Upper lobe of left lung (tissue), 6 donors: ENCODE results near the gene SMYD2. TPM values are rescaled to one million over a fixed set of nuclear protein-coding genes. Genes with fewer than 3 reads are reported as not detected.
A peak's percentile ranks its signal among the peaks of the same experiment; 100 is the strongest.

Source experiments
- ATAC-seq, 2 donors: fragments of 200-7000 bp; cut with Tn5 transposase; one replicate each; pipeline ENCODE4 v1.9.1; 2022; ENCODE audit warnings: mild to moderate bottlenecking in 2 of 2, moderate library complexity in 2 of 2; ENCODE audit not compliant: low FRiP score in 2 of 2
- DNase-seq, 2 donors: peaks; one replicate each; pipeline ENCODE4 v3.0.0-alpha.2; 2019 to 2020
- H3K27ac ChIP-seq, 4 donors: fragments of 200-600 bp; sonication (generic); one replicate each; pipeline ENCODE4 v1.5.1; 2016 to 2019
- H3K27me3 ChIP-seq, 4 donors: fragments of 200-600 bp; sonication (generic); one replicate each; pipeline ENCODE4 v1.5.1; 2017 to 2019
- H3K36me3 ChIP-seq, 4 donors: fragments of 200-600 bp; sonication (generic); one replicate each; pipeline ENCODE4 v1.5.1; 2016 to 2019
- H3K4me1 ChIP-seq, 4 donors: fragments of 200-600 bp; sonication (generic); one replicate each; pipeline ENCODE4 v1.5.1; 2018 to 2019
- H3K4me3 ChIP-seq, 4 donors: fragments of 200-600 bp; sonication (generic); one replicate each; pipeline ENCODE4 v1.5.1; 2017 to 2019; ENCODE audit warnings: mild to moderate bottlenecking in 2 of 4, moderate library complexity in 1 of 4
- H3K9me3 ChIP-seq, 4 donors: fragments of 200-600 bp; sonication (generic); one replicate each; pipeline ENCODE4 v1.5.1; 2018 to 2019
- CTCF ChIP-seq, 6 experiments: fragments of 450-650 bp in 4 of 6; fragments of 200-600 bp in 2 of 6; sonication (generic) in 2 of 6; IDR thresholded peaks; one replicate each; pipeline ENCODE4 v1.5.1; 2016 to 2019; ENCODE audit warnings: antibody characterized with exemption in 6 of 6
- EP300 ChIP-seq, 4 donors: sonication (generic); formaldehyde crosslinking; IDR thresholded peaks; one replicate each; pipeline ENCODE4 v1.5.1; 2017; ENCODE audit warnings: antibody characterized with exemption in 4 of 4, control low read depth in 2 of 4
- POLR2A ChIP-seq, 4 donors: fragments of 450-650 bp; IDR thresholded peaks; one replicate each; pipeline ENCODE4 v1.5.1; 2016 to 2017; ENCODE audit warnings: antibody characterized with exemption in 4 of 4, mild to moderate bottlenecking in 2 of 4
- POLR2AphosphoS5 ChIP-seq, 2 donors: sonication (generic); formaldehyde crosslinking; IDR thresholded peaks; one replicate each; pipeline ENCODE4 v1.5.1; 2017; ENCODE audit warnings: antibody characterized with exemption in 2 of 2
- WGBS, 2 donors: methylation state at CpG; one replicate each; pipeline ENCODE4 v1.1.5; 2017 to 2018; 5-methylcytosine and 5-hydroxymethylcytosine counted together
- total RNA-seq, 6 donors: library from RNA; depleted of rRNA in 4 of 6; stranded (reverse); fragments of >200 nt in 4 of 6; gene quantifications; one replicate each; pipeline versions ENCODE4 v1.1.0 to v1.2.1, GENCODE V29; 2016 to 2021
- donor health status: DM: no; HTN: no; CAD: no; lungs with moderate emphysema.
- donor health status: DM: no; HTN: yes; CAD: no; lungs with severe emphysema.

The SMYD2 gene
- total RNA-seq, 6 donors from 2014 or later: 22.6 to 52.9 (median 34.8) TPM

- ATAC-seq: no peak
- Histone ChIP-seq H3K9me3 (no peaks in the 10 kb centered on the region), H3K4me1 (no peaks in the 10 kb centered on the region), H3K36me3 (no peaks in the 10 kb centered on the region), H3K4me3 (no peak overlapping the region), H3K27me3 (no peaks in the 10 kb centered on the region), H3K27ac (no peak overlapping the region)
- no peak for DNase-seq
- TF ChIP-seq EP300 (IDR thresholded peaks at IDR 0.05): no peak
- TF ChIP-seq CTCF (IDR thresholded peaks at IDR 0.05): no peak
- no peak for TF ChIP-seq POLR2AphosphoS5 (IDR thresholded peaks at IDR 0.05)
- TF ChIP-seq POLR2A (IDR thresholded peaks at IDR 0.05): no peak
Measured at GRCh38 chr1:214301526-214301925, 20.6 kb downstream of the SMYD2 start.

GRCh38 chr1:214303141-214303930 is 22.4 kb downstream of the SMYD2 start:
- 75% methylated on average over 24 to 25 of the region's 25 CpGs for WGBS, 2 donors
- Histone ChIP-seq H3K27ac (no peak overlapping the region), H3K36me3 (no peaks in the 10 kb centered on the region), H3K27me3 (no peaks in the 10 kb centered on the region), H3K4me3 (no peak overlapping the region), H3K9me3 (no peaks in the 10 kb centered on the region), H3K4me1 (no peaks in the 10 kb centered on the region)
- peak in 1 of 2 donors; percentile 25 for ATAC-seq
- TF ChIP-seq CTCF (IDR thresholded peaks at IDR 0.05): no peak
- TF ChIP-seq POLR2AphosphoS5 (IDR thresholded peaks at IDR 0.05): no peak
- no peak for TF ChIP-seq POLR2A (IDR thresholded peaks at IDR 0.05)
- TF ChIP-seq EP300 (IDR thresholded peaks at IDR 0.05): no peak
- DNase-seq: peak in 1 of 2 donors; percentile 69

- DNase-seq: no peak
- TF ChIP-seq EP300 (IDR thresholded peaks at IDR 0.05) (no peak), POLR2A (IDR thresholded peaks at IDR 0.05) (no peak), CTCF (IDR thresholded peaks at IDR 0.05) (no peak), POLR2AphosphoS5 (IDR thresholded peaks at IDR 0.05) (no peak)
- whole genome bisulfite sequencing, 2 donors: 92 to 95% methylated on average over 9 of the region's 9 CpGs
- peaks cover 0 to 7% (median 3%) of the 10 kb centered on the region in 4 donors for H3K4me1 ChIP-seq
- no peak overlapping the region for H3K27ac ChIP-seq
- no peaks in the 10 kb centered on the region for H3K36me3 ChIP-seq
- ATAC-seq: no peak
- H3K4me3 ChIP-seq: no peak overlapping the region
- H3K9me3 ChIP-seq: no peaks in the 10 kb centered on the region
- H3K27me3 ChIP-seq: no peaks in the 10 kb centered on the region
Measured at GRCh38 chr1:214305164-214305751, 24.3 kb downstream of the SMYD2 start.

- Histone ChIP-seq H3K4me1 (peaks cover 0 to 11% (median 3%) of the 10 kb centered on the region in 4 donors), H3K27me3 (no peaks in the 10 kb centered on the region), H3K9me3 (no peaks in the 10 kb centered on the region), H3K36me3 (no peaks in the 10 kb centered on the region), H3K4me3 (no peak overlapping the region), H3K27ac (no peak overlapping the region)
- WGBS, 2 donors: 94 to 96% methylated on average over 6 of the region's 6 CpGs
- ATAC-seq (no peak), DNase-seq (no peak)
- TF ChIP-seq EP300 (IDR thresholded peaks at IDR 0.05) (no peak), POLR2AphosphoS5 (IDR thresholded peaks at IDR 0.05) (no peak), POLR2A (IDR thresholded peaks at IDR 0.05) (no peak), CTCF (IDR thresholded peaks at IDR 0.05) (no peak)
Measured at GRCh38 chr1:214306269-214306668, 25.3 kb downstream of the SMYD2 start.
